GM18873 (cell line): ENCODE results near the gene TOM1L1.

ENCODE experiments used
- ATAC-seq: cut with Tn5 transposase; IDR thresholded peaks from one replicate; pipeline ENCODE4 v1.9.1; 2021; ENCODE audit warnings: mild to moderate bottlenecking, moderate library complexity, moderate number of reproducible peaks; ENCODE audit not compliant: unreplicated experiment, low FRiP score

Gene TOM1L1

DNA sequence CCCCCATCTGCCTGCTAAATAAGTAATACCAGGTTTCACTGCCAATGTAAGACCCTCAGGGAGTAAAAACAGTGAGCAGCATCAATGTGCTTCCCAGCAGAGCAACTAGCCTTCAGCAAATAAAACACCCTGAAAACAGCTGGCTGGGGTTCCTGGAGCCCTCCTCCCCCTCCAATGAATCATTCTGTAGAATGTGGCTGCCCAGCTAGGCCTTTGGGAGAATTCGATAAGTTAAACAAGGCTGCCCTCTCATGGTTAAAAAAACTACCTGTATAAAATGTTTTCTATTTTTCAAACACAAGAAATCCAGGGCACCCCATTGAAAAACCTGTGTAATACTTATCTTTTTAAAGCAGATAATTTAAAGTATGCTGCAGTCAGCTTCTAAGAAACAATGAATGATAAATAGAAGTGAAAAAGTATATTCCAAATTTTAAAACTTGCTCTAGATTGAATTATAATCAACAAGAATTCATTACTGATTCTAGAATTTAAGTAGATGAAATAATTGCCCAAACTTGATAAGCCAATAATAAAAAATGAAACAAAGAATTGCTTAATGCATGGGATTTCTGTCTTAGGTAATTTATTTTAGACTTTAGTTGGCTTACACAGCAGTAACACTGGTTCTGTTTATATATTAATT lies 9.4 kb upstream of the TOM1L1 start:
- no peak for ATAC-seq

GRCh38 chr17:54892360-54892759 lies 8.3 kb upstream of the TOM1L1 start:
- ATAC-seq, result no peak

- no peak for ATAC-seq
These were observed 2.1 kb upstream of the TOM1L1 start for GRCh38 chr17:54898576-54898975.

DNA sequence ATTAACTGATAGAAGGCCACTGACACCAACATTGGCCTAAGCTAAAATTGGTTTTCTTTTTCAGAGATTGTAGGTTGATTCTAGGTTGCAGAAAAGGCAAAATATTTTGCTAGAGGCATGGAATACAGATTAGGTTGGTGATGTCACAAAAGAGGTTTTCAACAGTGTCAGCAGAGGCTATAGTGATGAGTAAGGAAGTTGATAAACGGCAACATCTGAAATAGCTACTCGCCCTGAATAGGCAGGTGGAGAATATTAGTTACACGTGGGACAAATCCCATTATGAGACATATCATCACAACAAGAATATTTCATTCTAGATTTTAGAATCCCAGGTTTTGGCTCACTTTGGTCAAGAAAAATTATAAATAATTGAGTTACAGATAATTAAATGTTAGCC lies 1.5 kb upstream of the TOM1L1 start:
- ATAC-seq, result no peak

DNA sequence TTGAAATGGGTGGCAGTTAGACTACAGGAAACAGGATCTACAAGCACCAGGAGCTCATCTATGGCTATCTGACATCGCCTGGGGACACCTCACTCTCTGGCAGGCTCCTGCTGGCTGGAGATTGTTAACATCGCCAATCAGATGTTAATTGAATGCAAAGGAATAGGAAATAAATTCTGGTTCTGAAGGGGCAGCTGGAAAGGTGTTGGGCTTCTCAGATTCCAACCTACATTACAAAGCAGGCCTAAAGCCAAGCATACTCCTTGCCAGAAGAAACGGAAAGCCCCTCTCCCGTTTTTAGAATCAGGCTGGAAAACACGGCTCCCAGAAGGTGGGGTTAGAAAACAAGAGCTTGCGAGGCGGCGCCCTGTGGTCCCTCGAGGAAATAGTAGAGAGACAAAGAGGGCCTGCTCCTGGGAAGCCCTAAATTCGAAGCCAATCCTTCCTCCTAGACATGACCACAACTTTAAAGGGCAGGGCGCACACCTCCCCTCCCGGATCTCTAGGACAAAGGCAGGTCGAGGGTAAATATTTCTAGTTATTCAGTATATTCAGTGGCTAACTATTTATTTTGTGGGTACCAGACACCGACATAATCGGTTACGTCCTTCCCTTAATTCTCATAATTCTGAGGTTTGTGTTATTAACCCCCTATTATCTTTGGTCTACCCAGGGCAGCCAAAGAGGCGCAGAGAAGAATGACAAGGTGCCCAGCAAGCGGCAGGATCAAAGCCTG lies 763 bp upstream of the TOM1L1 start:
- ATAC-seq, result no peak

DNA sequence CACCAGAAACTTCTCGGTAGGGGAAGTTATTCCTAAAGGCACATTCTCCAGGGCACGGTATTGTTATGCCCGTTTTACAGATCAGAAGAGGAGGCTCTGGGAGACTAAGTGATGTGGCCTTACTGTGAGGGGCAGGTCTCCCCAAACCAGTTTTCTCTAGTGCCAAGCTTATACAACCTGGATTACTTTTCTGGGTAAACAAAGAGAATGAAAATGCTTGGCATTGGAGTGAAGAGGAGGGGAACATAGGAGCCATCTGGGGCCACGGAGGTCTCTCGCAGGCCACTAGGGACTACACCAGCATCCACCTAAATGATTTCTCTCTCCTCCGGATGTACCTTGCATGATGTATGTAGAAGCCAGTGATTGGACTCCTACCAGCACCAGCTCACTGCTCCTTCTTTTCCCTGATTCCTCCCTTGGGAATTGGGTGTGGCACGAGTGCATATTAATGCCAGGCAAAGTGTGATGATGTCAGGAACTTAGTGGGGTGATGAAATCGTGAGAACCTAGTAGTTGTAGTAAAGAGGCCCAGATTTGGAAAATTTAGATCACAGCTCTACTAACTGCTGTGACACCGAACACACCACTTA lies 674 bp downstream of the TOM1L1 start:
- ATAC-seq, result no peak

GRCh38 chr17:54902017-54902416 lies 1.4 kb downstream of the TOM1L1 start:
- ATAC-seq, result no peak

GRCh38 chr17:54902611-54903010 lies 2.0 kb downstream of the TOM1L1 start:
- ATAC-seq, result no peak

GRCh38 chr17:54903375-54903774 lies 2.7 kb downstream of the TOM1L1 start:
- no peak for ATAC-seq

- no peak for ATAC-seq
These were observed 6.0 kb downstream of the TOM1L1 start for GRCh38 chr17:54906683-54907082.

DNA sequence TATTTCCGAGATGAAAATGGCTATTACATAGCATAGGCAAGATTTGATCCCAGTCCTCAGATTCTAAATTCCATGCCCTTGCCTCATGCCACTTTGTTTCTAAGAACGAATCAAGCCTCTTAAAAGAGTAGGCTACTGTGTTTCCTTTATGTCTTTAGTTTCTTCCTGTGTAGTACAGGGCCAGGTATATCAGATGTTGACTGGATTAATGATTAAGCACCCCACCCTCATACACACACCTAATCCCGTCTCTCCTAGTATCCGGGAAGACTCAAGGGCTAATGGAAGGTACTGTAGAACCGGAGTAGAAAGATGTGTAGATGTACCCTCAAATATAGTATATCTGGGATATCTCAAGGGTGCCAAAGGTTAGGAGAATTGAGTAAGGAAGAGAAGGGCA lies 6.7 kb downstream of the TOM1L1 start:
- no peak for ATAC-seq

- no peak for ATAC-seq
These were observed 9.1 kb downstream of the TOM1L1 start for GRCh38 chr17:54909766-54910165.

DNA sequence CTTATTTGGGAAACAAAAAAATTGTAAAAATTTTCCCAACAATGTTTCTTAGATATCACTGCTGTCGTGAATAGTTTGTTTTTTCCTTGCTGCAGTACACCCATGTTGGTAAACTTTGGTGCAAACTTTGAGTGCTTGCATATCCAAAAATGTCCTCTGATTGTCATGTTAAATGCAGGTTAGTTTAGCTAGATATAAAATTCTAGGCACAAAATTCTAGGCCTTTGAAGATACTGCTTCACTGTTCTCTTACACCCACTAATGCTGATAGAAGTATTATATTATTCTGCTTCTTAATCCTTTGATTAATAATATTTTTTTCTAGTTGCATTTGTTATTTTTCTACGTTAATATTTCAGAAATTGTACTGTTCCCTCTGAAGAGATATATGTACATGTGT lies 16.1 kb downstream of the TOM1L1 start:
- no peak for ATAC-seq

GRCh38 chr17:54919425-54919824 lies 18.8 kb downstream of the TOM1L1 start:
- ATAC-seq, result no peak

GRCh38 chr17:54920819-54921218 lies 20.2 kb downstream of the TOM1L1 start:
- ATAC-seq, result no peak

DNA sequence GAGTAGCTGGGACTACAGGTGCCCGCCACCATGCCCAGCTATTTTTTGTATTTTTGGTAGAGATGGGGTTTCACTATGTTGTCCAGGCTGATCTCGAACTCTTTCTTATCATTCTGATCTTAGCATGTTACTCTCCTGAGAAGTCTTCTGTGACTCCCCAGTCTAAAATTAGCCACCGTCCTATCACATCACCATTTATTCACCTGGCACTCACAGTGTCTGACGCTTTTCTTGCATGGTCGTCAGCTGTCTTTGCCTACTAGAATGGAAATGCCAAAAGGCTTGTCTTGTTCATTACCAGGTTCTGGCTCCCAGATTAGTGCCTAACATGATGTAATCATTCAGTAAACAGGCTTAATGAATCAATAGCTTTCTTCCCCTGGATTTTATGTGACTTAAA lies 23.8 kb downstream of the TOM1L1 start:
- no peak for ATAC-seq

DNA sequence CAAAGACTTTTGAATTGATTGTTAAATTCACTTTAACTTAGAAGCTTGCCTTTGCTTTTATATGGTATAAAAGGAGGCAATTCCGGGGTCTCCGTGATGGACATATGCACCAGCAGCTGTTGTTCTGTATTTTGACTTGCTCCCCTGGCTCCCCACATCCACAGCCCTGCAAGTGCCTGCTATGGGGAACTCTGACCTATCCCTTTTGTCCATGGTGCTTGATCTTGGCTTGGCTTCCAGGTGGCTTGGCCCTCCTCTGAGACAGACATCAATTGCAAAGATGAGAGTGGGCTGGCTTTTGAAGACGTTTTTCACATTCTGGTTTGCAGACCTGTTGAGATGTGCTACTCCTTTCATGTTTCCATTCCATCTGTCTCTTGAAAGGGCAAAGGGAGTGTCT lies 26.9 kb downstream of the TOM1L1 start:
- no peak for ATAC-seq

GRCh38 chr17:54932711-54933110 lies 32.1 kb downstream of the TOM1L1 start:
- ATAC-seq, result no peak

DNA sequence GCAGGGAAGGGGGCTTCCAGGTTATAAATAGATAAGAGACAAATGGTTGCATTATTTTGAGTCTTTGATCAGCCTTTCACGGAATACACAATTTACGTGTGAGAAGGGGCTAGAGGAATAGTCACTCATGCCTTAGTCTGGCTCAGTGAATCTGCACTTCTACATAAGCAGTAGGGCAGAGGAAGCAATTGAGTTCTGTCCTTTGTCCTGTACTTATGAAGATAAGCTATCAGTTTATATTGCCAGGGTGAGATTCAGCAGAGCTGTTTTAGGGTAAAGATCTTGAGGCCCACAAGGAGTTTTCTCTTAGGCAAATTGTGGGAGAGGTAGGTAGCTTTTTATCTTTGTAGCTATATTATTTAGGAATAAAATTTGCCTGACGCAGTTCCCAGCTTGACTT lies 33.3 kb downstream of the TOM1L1 start:
- no peak for ATAC-seq

GRCh38 chr17:54935471-54935870 lies 34.8 kb downstream of the TOM1L1 start:
- no peak for ATAC-seq

GRCh38 chr17:54937018-54937417 lies 36.4 kb downstream of the TOM1L1 start:
- no peak for ATAC-seq

GRCh38 chr17:54937426-54937825 lies 36.8 kb downstream of the TOM1L1 start:
- no peak for ATAC-seq
